Panc1 (cell line): ENCODE results near the gene SDK1. TPM values are rescaled to one million over a fixed set of nuclear protein-coding genes. Genes with fewer than 3 reads are reported as not detected.

Experiments used
- ATAC-seq: fragments of 200-7000 bp; cut with Tn5 transposase; 2 replicates; pipeline ENCODE4 v1.9.1; 2020; ENCODE audit warnings: mild to moderate bottlenecking, moderate library complexity
- BruUV-seq: library from RNA; stranded (reverse); fragments of 400-500 nt; replicated peaks from 2 replicates; lab custom pipeline; 2021; lab: Mats Ljungman, UMichigan
- CTCF ChIA-PET: fragments of 300-600 bp; sonication (Branson Sonifier 250); formaldehyde crosslinking; loops from one replicate; lab custom pipeline; 2022; ENCODE audit warnings: antibody characterized with exemption; lab: Charles Lee
- POLR2A ChIA-PET: fragments of 300-600 bp; sonication (Branson Sonifier 250); formaldehyde crosslinking; loops from one replicate; lab custom pipeline; 2022; ENCODE audit warnings: antibody characterized with exemption; lab: Charles Lee
- DNase-seq: peaks from one replicate; pipeline ENCODE4 v3.0.0-alpha.2; 2010; ENCODE audit warnings: low read depth, low spot score
- H3K27ac ChIP-seq: 2 replicates; pipeline ENCODE4 v1.5.1; 2011; ENCODE audit warnings: mild to moderate bottlenecking, low read length, inconsistent platforms
- H3K27me3 ChIP-seq: fragments of 200-500 bp; sonication (Bioruptor generic); 2 replicates; pipeline ENCODE4 v1.6.0; 2014; ENCODE audit warnings: low read length, inconsistent platforms; ENCODE audit not compliant: control insufficient read depth, insufficient read depth
- H3K36me3 ChIP-seq: fragments of 200-500 bp; sonication (Bioruptor generic); 2 replicates; pipeline ENCODE4 v1.5.1; 2014; ENCODE audit warnings: inconsistent platforms, mild to moderate bottlenecking, low read length, moderate library complexity; ENCODE audit not compliant: control insufficient read depth, insufficient read depth
- H3K4me1 ChIP-seq: 2 replicates; pipeline ENCODE4 v1.5.1; 2011; ENCODE audit warnings: inconsistent platforms, mild to moderate bottlenecking, low read length, moderate library complexity; ENCODE audit not compliant: control insufficient read depth, insufficient read depth
- H3K4me3 ChIP-seq, 2 experiments: 2 replicates each; pipeline ENCODE4 v1.5.1; 2011 to 2012; ENCODE audit warnings: low read depth in 2 of 2, low read length in 2 of 2, mild to moderate bottlenecking in 2 of 2, inconsistent platforms in 1 of 2, moderate library complexity in 1 of 2
- H3K9me3 ChIP-seq: fragments of 200-500 bp; sonication (Bioruptor generic); 2 replicates; pipeline ENCODE4 v1.5.1; 2014; ENCODE audit warnings: low read depth, mild to moderate bottlenecking, inconsistent platforms, low read length, moderate library complexity; ENCODE audit not compliant: control insufficient read depth, insufficient read depth
- POLR2AphosphoS5 ChIP-seq: IDR thresholded peaks from 2 replicates; pipeline ENCODE4 v1.6.1; 2012; ENCODE audit warnings: mild to moderate bottlenecking, low read depth, low read length, moderate library complexity
- SIN3A ChIP-seq: IDR thresholded peaks from 2 replicates; pipeline ENCODE4 v1.6.1; 2012; ENCODE audit warnings: low read depth, mild to moderate bottlenecking, low read length, moderate library complexity, borderline replicate concordance; ENCODE audit not compliant: insufficient read depth
- TCF7L2 ChIP-seq: IDR thresholded peaks from 2 replicates; pipeline ENCODE4 v1.6.1; 2011; ENCODE audit warnings: mild to moderate bottlenecking, low read depth, low read length, inconsistent platforms
- in situ Hi-C: cut with HindIII; loops from 2 replicates; pipeline ENCODE4 v1.10.0; 2016; ENCODE audit warnings: low sequenced_read_pairs, low pct_unique_long_range_greater_than_20kb
- intact Hi-C: fragments of 100-400 bp; cut with micrococcal nuclease; formaldehyde crosslinking; loops from one replicate; pipeline ENCODE4 v1.10.0; 2022; ENCODE audit not compliant: unreplicated experiment
- total RNA-seq: library from RNA; stranded (reverse); gene quantifications from one replicate; pipeline ENCODE4 v1.2.1, GENCODE V29; 2021; ENCODE audit not compliant: unreplicated experiment
- TF ChIP-seq, protein P1 (sequence below): fragments of 450-650 bp; IDR thresholded peaks from 2 replicates; pipeline ENCODE4 v1.5.1; 2017; ENCODE audit warnings: mild to moderate bottlenecking
- TF ChIP-seq, protein P2 (sequence below), 2 experiments: IDR thresholded peaks; 2 replicates each; pipeline ENCODE4 v1.6.1; 2011 to 2012; ENCODE audit warnings: low read depth in 2 of 2, control low read depth in 1 of 2, low read length in 1 of 2, mild to moderate bottlenecking in 1 of 2, moderate library complexity in 1 of 2; ENCODE audit not compliant: insufficient read depth in 1 of 2

Gene SDK1
- total RNA-seq, 1 experiment from 2014 or later = 47.4 TPM

DNA sequence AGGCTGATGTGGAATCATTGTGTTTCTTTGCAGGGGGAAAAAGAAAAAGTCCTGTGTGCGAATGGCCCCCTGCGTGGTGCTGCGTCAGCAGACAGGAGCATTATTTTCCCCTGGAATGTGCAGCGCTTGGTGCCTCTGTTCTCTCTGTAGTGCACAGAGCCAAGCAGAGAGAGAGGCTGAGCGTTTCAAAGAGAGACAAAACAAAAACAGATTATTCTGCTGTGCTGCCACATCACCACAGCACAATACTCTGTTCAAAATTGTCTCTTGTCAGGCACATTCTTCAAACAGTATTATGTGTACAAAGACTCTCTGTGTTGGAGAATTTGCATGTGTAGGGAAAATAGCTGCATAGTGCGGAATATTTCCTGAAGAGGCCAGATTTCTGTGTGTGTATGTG lies 609.0 kb downstream of the SDK1 start:
- ATAC-seq (no peak), DNase-seq (no peak)
- POLR2A ChIA-PET = no interaction called here
- Histone ChIP-seq H3K36me3 (no peaks in the 10 kb centered on the region), H3K27ac (no peak overlapping the region), H3K4me3 (no peak overlapping the region), H3K27me3 (no peaks in the 10 kb centered on the region), H3K4me1 (no peaks in the 10 kb centered on the region), H3K9me3 (no peaks in the 10 kb centered on the region)
- no peak for TF ChIP-seq POLR2AphosphoS5
- no peak for TF ChIP-seq SIN3A
- no peak for TF ChIP-seq TCF7L2
- TF ChIP-seq, protein P1, sequence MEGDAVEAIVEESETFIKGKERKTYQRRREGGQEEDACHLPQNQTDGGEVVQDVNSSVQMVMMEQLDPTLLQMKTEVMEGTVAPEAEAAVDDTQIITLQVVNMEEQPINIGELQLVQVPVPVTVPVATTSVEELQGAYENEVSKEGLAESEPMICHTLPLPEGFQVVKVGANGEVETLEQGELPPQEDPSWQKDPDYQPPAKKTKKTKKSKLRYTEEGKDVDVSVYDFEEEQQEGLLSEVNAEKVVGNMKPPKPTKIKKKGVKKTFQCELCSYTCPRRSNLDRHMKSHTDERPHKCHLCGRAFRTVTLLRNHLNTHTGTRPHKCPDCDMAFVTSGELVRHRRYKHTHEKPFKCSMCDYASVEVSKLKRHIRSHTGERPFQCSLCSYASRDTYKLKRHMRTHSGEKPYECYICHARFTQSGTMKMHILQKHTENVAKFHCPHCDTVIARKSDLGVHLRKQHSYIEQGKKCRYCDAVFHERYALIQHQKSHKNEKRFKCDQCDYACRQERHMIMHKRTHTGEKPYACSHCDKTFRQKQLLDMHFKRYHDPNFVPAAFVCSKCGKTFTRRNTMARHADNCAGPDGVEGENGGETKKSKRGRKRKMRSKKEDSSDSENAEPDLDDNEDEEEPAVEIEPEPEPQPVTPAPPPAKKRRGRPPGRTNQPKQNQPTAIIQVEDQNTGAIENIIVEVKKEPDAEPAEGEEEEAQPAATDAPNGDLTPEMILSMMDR = no peak
- TF ChIP-seq, protein P2, sequence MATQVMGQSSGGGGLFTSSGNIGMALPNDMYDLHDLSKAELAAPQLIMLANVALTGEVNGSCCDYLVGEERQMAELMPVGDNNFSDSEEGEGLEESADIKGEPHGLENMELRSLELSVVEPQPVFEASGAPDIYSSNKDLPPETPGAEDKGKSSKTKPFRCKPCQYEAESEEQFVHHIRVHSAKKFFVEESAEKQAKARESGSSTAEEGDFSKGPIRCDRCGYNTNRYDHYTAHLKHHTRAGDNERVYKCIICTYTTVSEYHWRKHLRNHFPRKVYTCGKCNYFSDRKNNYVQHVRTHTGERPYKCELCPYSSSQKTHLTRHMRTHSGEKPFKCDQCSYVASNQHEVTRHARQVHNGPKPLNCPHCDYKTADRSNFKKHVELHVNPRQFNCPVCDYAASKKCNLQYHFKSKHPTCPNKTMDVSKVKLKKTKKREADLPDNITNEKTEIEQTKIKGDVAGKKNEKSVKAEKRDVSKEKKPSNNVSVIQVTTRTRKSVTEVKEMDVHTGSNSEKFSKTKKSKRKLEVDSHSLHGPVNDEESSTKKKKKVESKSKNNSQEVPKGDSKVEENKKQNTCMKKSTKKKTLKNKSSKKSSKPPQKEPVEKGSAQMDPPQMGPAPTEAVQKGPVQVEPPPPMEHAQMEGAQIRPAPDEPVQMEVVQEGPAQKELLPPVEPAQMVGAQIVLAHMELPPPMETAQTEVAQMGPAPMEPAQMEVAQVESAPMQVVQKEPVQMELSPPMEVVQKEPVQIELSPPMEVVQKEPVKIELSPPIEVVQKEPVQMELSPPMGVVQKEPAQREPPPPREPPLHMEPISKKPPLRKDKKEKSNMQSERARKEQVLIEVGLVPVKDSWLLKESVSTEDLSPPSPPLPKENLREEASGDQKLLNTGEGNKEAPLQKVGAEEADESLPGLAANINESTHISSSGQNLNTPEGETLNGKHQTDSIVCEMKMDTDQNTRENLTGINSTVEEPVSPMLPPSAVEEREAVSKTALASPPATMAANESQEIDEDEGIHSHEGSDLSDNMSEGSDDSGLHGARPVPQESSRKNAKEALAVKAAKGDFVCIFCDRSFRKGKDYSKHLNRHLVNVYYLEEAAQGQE (IDR thresholded peaks at IDR 0.05; ENCODE audit: insufficient read depth in 1 of 2, low read depth in 2 of 2, low read length in 1 of 2) = no peak
- in situ Hi-C loops = no loop called here
- CTCF ChIA-PET = no interaction called here
- intact Hi-C loops = no loop called here
- no TSS peak for BruUV-seq

DNA sequence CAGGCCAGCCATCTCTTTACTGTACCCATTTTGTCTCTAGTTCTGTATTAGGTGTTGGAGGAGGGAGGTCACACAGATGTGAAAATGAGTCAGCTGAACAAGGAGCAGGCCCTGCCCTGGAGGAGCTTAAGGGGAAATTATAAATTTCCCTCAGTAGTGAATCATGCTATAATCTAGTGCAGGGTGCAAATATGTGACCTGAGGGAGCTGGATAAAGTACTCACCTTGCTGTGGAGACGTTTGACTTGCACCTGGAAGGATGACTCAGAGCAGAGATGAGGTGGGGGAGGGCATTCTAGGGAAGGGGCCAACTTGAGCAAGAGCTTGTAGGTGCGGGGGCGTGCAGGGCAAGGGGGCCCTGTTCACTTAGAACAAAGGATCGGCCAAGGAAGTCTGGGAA lies 610.6 kb downstream of the SDK1 start:
- TF ChIP-seq, protein P2 (IDR thresholded peaks at IDR 0.05; ENCODE audit: insufficient read depth in 1 of 2, low read depth in 2 of 2, low read length in 1 of 2) = no peak
- no peak for TF ChIP-seq SIN3A
- TF ChIP-seq POLR2AphosphoS5 = no peak
- TF ChIP-seq TCF7L2 = no peak
- TF ChIP-seq, protein P1 = no peak
- Histone ChIP-seq H3K27ac (no peak overlapping the region), H3K27me3 (no peaks in the 10 kb centered on the region), H3K4me1 (no peaks in the 10 kb centered on the region), H3K4me3 (no peak overlapping the region), H3K9me3 (no peaks in the 10 kb centered on the region), H3K36me3 (no peaks in the 10 kb centered on the region)
- intact Hi-C loops (no loop called here), in situ Hi-C loops (no loop called here)
- no TSS peak for BruUV-seq
- CTCF ChIA-PET = interaction anchor here (0.6 kb wide), 1 partner anchor 819 kb away, joined by 5 read pairs; no protein-coding TSS in a partner anchor
- no peak for DNase-seq
- peak; percentile 61 for ATAC-seq
- POLR2A ChIA-PET = no interaction called here
